ENCODE results near the gene MTG1.

MTG1 gene

DNA sequence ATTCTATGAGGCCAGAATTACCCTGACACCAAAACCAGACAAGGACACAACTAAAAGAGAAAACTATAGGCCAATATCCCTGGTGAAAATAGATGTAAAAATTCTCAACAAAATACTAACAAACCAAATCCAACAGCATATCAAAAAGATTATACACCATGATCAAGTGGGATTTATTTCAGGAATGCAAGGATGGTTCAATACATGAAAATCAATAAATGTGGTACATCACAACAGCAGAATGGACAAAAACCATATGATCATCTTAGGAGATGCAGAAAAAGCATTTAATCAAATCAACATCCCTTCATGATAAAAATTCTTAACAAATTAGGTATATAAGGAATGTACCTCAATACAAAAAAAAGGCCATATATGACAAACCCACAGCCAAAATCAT lies 54.2 kb downstream of the MTG1 start:
- H3K9me3 Mint-ChIP-seq, result peaks cover 19% of the 10 kb centered on the region
- no peak for DNase-seq (ENCODE audit: low spot score in 2 of 2)
- peaks cover 15% of the 10 kb centered on the region for H3K27me3 Mint-ChIP-seq
- H3K4me3 Mint-ChIP-seq, result no peak overlapping the region
- no peak for ATAC-seq (replicated peaks; ENCODE audit: extremely low read depth, poor library complexity, severe bottlenecking)
- peaks cover 2% of the 10 kb centered on the region for H3K36me3 Mint-ChIP-seq (ENCODE audit: insufficient read depth)
- H3K27ac Mint-ChIP-seq (ENCODE audit: low read depth), result no peak overlapping the region
- peaks cover 7% of the 10 kb centered on the region for H3K4me1 Mint-ChIP-seq

DNA sequence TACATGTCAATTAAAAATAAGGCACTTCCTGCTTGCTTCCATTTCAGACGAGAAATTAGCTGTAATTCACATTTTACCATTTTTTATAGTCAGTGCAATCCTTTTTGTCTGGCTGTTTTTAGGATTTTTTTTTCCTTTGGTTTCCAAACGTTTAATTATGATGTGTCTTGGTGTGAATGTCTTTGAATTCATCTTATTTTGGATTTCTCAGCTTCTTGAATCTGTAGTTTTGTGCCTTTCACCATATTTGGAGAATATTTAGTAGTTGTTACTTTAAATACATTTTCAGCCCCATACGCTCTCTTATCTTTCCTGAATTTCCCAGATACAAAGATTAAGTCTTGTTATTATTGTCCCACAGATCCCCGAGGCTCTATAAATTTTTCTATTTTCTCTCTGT lies 57.4 kb downstream of the MTG1 start:
- peaks cover 5% of the 10 kb centered on the region for H3K4me1 Mint-ChIP-seq
- H3K36me3 Mint-ChIP-seq (ENCODE audit: insufficient read depth), result no peaks in the 10 kb centered on the region
- peaks cover 15% of the 10 kb centered on the region for H3K27me3 Mint-ChIP-seq
- peaks cover 19% of the 10 kb centered on the region for H3K9me3 Mint-ChIP-seq
- DNase-seq (ENCODE audit: low spot score in 2 of 2) (no peak), ATAC-seq (replicated peaks; ENCODE audit: extremely low read depth, poor library complexity, severe bottlenecking) (no peak)
- no peak overlapping the region for H3K4me3 Mint-ChIP-seq
- H3K27ac Mint-ChIP-seq (ENCODE audit: low read depth), result no peak overlapping the region

DNA sequence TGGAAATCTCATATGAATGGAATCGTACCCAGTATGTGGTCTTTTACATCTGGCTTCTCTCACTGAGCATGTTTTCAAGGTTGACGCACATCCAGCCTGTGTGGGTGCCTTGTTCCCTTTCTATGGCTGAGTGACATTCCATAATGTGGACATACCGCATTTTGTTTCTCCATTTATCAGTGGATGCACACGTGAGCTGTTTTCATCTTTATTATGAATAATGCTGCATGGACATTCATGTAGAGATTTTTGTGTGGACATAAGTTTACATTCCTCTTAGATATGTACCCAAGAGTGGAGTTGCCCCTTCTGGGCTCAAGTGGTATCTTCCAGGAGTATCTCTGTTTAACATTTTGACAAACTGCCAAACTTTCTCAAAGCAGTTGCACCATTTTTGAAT lies 58.5 kb downstream of the MTG1 start:
- Mint-ChIP-seq H3K4me1 (no peaks in the 10 kb centered on the region), H3K9me3 (peaks cover 11% of the 10 kb centered on the region), H3K36me3 (ENCODE audit: insufficient read depth) (no peaks in the 10 kb centered on the region), H3K27me3 (peaks cover 5% of the 10 kb centered on the region), H3K4me3 (no peak overlapping the region), H3K27ac (ENCODE audit: low read depth) (no peak overlapping the region)
- no peak for ATAC-seq (replicated peaks; ENCODE audit: extremely low read depth, poor library complexity, severe bottlenecking)
- no peak for DNase-seq (ENCODE audit: low spot score in 2 of 2)

DNA sequence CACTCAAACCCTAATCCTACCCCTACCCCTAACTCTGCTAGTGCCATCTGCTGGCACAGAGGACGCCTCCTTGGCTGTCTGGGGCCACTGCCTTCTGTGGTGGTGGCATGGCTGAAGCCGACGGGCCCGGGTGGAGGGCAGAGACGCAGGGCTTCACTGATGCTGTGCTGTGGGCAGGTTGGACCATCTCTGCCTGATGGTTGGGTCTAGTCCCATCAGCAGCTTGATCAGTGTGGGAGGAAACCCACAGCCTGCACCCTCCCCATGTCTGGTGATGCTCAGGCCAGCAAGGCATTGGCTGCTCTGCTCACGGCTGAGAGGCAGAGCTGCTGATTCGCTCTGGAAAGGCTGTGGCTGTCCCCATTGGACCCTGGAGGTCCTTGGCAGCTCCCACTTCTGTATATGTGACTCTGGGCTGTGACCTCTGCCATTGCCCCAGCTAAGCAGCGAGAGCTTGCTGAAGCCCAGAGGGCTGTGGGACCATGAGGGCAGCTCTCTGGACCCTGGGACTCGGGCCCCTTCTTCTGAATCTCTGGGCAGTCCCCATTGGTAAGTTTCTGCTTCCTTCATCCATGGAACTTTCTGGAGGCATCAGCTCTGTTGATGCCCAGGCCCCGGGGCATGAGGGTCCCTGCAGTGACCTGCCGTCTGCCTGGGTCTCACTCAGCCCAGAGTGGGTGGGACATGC lies 59.7 kb downstream of the MTG1 start, which contains the start of gene SCART1:
Gene SCART1, plus strand, starts transcription at position 430 of the 688 bp plus-strand sequence. Its CDS starts 53 bp downstream, at position 483.
- Mint-ChIP-seq H3K36me3 (ENCODE audit: insufficient read depth) (peaks cover 5% of the 10 kb centered on the region), H3K4me3 (no peak within 1 kb of the TSS), H3K4me1 (no peaks in the 10 kb centered on the region), H3K27me3 (no peaks in the 10 kb centered on the region), H3K27ac (ENCODE audit: low read depth) (no peak within 1 kb of the TSS), H3K9me3 (peaks cover 6% of the 10 kb centered on the region)
- DNase-seq (ENCODE audit: low spot score in 2 of 2) (no peak), ATAC-seq (replicated peaks; ENCODE audit: extremely low read depth, poor library complexity, severe bottlenecking) (no peak)

DNA sequence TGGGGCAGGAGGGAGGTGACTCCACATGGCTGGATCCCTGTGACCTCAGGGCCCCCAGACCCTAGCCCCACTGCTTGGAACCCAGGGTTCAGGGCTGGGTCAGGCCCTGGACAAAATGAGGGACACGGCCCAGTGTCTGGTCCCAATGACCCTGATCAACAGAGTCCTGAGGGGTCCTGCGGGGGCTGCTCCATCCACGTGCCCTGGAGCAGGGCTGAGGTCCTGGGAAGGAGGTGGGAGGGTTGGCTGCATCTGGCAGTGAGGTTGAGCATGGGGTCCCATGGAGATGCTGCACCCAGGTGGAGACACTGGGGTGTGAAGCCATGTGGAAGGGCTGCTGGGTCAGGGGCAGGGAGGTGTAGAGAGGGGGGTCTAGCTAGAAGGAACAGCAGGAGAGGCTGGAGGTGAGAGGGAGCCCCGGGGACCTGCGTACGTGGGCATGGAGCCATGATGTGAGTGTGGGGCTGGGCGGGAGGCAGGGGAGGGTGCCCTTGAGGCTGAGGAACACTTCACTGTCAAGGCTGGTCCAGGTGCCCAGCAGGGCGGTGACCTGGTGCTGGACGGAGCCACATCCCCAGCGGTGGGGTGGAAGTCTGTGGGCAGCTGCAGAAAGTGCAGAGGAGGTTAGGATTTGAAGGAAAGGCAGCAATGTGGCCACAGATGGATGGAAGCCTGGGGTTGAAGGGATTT lies 60.4 kb downstream of the MTG1 start:
- Mint-ChIP-seq H3K27me3 (no peaks in the 10 kb centered on the region), H3K9me3 (peaks cover 3% of the 10 kb centered on the region), H3K36me3 (ENCODE audit: insufficient read depth) (peaks cover 5% of the 10 kb centered on the region), H3K4me1 (no peaks in the 10 kb centered on the region), H3K27ac (ENCODE audit: low read depth) (no peak overlapping the region), H3K4me3 (no peak overlapping the region)
- ATAC-seq (replicated peaks; ENCODE audit: extremely low read depth, poor library complexity, severe bottlenecking), result no peak
- no peak for DNase-seq (ENCODE audit: low spot score in 2 of 2)

DNA sequence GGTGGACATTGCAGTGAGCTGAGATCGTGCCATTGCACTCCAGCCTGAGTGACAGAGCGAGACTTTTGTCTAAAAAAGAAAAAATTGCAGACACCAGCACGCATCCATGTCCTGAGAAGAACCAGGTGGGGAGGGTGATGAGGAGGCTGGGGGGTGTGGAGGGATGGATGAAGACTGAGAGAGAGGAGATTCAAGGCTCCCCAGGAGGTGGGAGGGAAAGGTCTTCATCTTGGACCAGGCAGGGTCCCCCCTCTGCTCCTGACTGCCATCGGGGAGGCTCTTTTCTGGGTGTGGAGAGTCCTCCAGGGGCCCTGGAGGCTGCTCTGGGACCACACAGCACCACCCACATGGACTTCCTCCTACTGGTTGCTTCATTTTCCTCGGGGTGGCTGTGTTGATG lies 61.2 kb downstream of the MTG1 start:
- ATAC-seq (replicated peaks; ENCODE audit: extremely low read depth, poor library complexity, severe bottlenecking), result no peak
- H3K36me3 Mint-ChIP-seq (ENCODE audit: insufficient read depth), result peaks cover 5% of the 10 kb centered on the region

DNA sequence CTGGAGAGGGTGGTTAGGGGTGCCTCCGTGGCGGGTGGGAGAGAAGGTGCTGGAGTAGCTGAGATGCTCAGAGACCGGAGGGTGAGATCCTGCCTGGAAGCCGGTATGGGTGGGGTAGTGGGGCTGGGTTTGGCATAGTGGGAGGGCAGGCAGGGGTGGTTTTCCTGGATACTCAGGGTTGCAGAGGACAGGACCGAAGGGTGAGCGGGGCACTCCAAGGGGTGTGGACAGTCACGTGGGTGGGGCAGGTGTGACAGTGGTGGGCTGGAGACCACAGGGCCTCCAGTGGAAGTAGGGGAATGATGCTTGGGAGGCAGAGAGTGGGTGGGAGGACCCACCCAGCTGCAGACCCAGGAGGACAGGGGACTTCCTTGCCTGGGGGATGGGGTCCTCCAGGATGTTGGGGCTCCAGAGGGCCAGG lies 61.7 kb downstream of the MTG1 start:
- Mint-ChIP-seq H3K27ac (ENCODE audit: low read depth) (no peak overlapping the region), H3K9me3 (no peaks in the 10 kb centered on the region), H3K27me3 (no peaks in the 10 kb centered on the region), H3K36me3 (ENCODE audit: insufficient read depth) (peaks cover 5% of the 10 kb centered on the region), H3K4me3 (no peak overlapping the region), H3K4me1 (no peaks in the 10 kb centered on the region)
- no peak for DNase-seq (ENCODE audit: low spot score in 2 of 2)
- ATAC-seq (replicated peaks; ENCODE audit: extremely low read depth, poor library complexity, severe bottlenecking), result no peak

More for the DNA sequence above, 61.2 kb downstream of the MTG1 start:
- Mint-ChIP-seq H3K27ac (ENCODE audit: low read depth) (no peak overlapping the region), H3K4me3 (no peak overlapping the region), H3K27me3 (no peaks in the 10 kb centered on the region), H3K9me3 (no peaks in the 10 kb centered on the region), H3K4me1 (no peaks in the 10 kb centered on the region)
- DNase-seq (ENCODE audit: low spot score in 2 of 2), result no peak

DNA sequence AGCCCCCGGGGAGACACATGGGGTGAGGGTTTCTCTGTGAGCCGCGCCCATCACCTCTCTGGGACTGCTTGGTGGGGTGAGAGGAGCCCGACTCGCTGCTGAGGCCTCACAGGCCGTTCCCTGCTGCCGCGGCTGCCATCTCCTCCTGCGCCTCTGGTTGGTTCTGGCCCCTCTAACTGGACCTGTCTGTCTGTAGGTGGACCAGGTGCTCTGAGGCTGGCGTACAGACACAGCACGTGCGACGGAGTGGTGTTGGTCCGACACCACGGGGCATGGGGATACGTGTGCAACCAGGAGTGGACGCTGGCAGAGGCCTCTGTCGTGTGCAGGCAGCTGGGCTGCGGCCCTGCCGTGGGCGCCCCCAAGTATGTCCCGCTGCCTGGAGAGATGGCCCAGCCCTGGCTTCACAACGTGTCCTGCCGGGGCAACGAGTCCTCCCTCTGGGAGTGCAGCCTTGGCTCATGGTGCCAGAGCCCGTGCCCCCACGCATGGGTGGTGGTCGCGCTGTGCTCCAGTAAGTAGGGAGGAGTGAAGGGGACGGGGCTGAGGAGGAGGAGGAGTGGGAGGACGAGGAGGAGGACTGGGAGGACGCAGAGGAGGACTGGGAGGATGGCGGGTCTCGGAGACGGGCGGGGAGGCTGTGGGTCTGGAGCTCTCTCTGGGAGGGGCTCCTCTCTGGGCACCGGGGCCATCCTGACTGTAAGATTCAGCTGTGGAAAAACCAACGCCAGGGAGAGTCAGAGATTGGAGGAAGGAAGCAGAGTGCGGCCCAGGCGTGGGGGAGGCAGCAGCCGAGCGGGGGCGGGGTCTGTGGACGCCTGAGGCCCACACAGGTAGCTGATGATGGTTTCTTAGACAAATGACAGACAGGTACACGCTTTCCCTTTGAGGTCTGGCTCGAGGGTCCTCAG lies 62.3 kb downstream of the MTG1 start:
- DNase-seq (ENCODE audit: low spot score in 2 of 2), result no peak
- ATAC-seq (replicated peaks; ENCODE audit: extremely low read depth, poor library complexity, severe bottlenecking), result no peak
- peaks cover 5% of the 10 kb centered on the region for H3K36me3 Mint-ChIP-seq (ENCODE audit: insufficient read depth)
- H3K4me1 Mint-ChIP-seq, result no peaks in the 10 kb centered on the region
- no peaks in the 10 kb centered on the region for H3K27me3 Mint-ChIP-seq
- no peak overlapping the region for H3K4me3 Mint-ChIP-seq
- no peak overlapping the region for H3K27ac Mint-ChIP-seq (ENCODE audit: low read depth)
- H3K9me3 Mint-ChIP-seq, result no peaks in the 10 kb centered on the region

DNA sequence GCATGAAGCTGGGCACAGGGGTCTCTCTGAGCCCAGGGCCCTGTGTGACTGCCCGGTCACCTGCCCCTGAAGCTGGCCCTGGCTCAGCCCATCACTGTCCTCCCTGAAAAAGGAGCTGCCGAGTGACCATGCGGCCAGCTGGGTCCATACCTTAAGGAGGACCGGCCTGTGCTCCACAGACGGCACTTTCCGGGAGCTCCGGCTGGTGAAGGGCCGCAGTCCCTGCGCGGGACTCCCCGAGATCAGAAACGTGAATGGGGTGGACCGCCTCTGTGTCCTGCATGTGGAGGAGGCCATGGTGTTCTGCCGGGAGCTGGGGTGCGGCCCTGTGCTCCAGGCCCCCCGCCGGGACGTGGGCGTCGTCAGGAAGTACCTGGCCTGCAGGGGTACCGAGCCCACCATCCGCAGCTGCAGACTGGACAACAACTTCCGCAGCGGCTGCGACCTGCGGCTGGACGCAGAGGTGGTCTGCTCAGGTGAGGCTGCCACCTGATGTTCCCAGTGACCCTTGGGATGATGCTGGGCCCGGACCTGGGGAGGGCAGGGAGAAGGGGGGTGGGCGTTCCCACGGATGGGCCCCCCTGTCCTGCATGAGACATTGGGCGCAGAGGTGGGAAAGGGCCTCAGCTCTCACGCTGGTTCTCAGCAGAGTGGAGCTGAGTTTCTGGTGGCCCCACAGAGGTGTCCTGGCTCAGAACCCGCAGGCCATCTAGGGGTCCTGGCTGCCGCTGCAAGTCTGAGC lies 63.3 kb downstream of the MTG1 start:
- H3K9me3 Mint-ChIP-seq, result no peaks in the 10 kb centered on the region
- no peak overlapping the region for H3K4me3 Mint-ChIP-seq
- DNase-seq (ENCODE audit: low spot score in 2 of 2) (no peak), ATAC-seq (replicated peaks; ENCODE audit: extremely low read depth, poor library complexity, severe bottlenecking) (no peak)
- peaks cover 5% of the 10 kb centered on the region for H3K36me3 Mint-ChIP-seq (ENCODE audit: insufficient read depth)
- no peaks in the 10 kb centered on the region for H3K4me1 Mint-ChIP-seq
- H3K27me3 Mint-ChIP-seq, result no peaks in the 10 kb centered on the region
- H3K27ac Mint-ChIP-seq (ENCODE audit: low read depth), result no peak overlapping the region

DNA sequence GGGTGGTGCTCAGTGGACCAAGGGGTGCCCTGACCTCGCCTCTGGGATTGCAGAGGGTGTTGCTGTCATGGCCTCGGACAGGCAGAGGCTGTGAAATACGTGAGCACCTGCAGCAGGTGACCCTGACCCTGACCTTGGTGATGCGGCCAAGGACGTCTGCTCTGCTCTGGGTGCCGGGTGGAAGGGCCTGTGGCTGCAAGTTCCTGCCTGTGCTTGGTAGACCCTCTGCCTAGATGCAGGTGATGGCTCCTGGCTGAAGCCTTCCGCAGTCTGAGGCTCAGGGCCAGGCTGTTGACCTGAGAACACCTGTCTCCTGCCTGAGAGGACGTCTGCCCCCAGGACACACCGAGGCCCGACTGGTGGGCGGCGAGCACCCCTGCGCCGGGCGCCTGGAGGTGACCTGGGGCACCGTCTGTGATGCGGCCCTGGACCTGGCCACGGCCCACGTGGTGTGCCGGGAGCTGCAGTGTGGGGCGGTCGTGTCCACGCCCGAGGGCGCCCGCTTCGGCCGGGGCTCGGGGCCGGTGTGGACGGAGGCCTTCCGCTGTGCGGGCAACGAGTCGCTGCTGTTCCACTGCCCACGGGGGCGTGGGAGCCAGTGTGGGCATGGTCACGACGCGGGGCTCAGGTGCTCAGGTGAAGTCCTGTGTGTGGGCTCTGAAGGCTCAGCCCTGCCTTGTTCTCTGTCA lies 64.2 kb downstream of the MTG1 start:
- no peak overlapping the region for H3K4me3 Mint-ChIP-seq
- H3K4me1 Mint-ChIP-seq, result no peaks in the 10 kb centered on the region
- H3K36me3 Mint-ChIP-seq (ENCODE audit: insufficient read depth), result peaks cover 5% of the 10 kb centered on the region
- DNase-seq (ENCODE audit: low spot score in 2 of 2), result no peak
- ATAC-seq (replicated peaks; ENCODE audit: extremely low read depth, poor library complexity, severe bottlenecking), result no peak
- no peak overlapping the region for H3K27ac Mint-ChIP-seq (ENCODE audit: low read depth)
- no peaks in the 10 kb centered on the region for H3K27me3 Mint-ChIP-seq
- H3K9me3 Mint-ChIP-seq, result no peaks in the 10 kb centered on the region

DNA sequence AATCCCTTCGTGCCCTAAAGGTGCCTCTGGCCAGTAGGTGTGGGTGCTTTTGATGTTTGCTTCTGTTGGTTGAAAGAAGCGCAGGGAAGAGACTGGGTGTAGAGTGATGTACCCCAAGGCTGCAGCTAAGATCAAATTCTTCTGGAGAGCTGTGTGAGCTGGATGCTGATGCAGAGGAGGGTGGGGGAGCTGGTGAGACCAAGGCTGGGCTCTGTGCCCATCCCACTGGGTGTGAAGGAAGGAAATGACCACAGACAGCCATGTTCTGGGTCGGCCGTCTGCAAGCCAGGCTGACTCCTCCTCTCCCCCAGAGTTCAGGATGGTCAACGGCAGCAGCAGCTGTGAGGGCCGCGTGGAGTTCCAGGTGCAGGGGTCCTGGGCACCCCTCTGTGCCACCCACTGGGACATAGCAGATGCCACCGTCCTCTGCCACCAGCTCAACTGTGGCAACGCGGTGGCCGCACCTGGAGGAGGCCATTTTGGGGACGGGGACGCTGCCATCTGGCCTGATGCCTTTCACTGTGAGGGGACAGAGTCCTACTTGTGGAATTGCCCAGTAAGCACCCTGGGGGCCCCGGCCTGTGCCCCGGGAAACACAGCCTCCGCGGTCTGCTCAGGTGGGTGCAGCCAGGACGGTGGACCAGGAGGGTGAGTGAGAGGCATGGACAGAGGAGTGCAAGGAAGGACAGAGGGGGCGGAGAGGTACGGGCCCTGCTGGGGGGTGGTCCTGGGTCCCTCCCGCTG lies 64.9 kb downstream of the MTG1 start:
- no peak overlapping the region for H3K27ac Mint-ChIP-seq (ENCODE audit: low read depth)
- ATAC-seq (replicated peaks; ENCODE audit: extremely low read depth, poor library complexity, severe bottlenecking) (no peak), DNase-seq (ENCODE audit: low spot score in 2 of 2) (no peak)
- H3K4me1 Mint-ChIP-seq, result no peaks in the 10 kb centered on the region
- peaks cover 5% of the 10 kb centered on the region for H3K36me3 Mint-ChIP-seq (ENCODE audit: insufficient read depth)
- H3K27me3 Mint-ChIP-seq, result no peaks in the 10 kb centered on the region
- no peaks in the 10 kb centered on the region for H3K9me3 Mint-ChIP-seq
- H3K4me3 Mint-ChIP-seq, result no peak overlapping the region
